GM12878 (cell line): ENCODE data around the gene TMEM255B. TPM values are rescaled to one million over a fixed set of nuclear protein-coding genes. Genes with fewer than 3 reads are reported as not detected.

Experiments
- ATAC-seq: fragments of 200-7000 bp; cut with Tn5 transposase; 3 replicates; pipeline ENCODE4 v1.9.1; 2020; ENCODE audit warnings: mild to moderate bottlenecking, moderate library complexity
- BruUV-seq: library from RNA; stranded (reverse); fragments of 400-500 nt; replicated peaks from 2 replicates; lab custom pipeline; 2021; lab: Mats Ljungman, UMichigan
- CTCF ChIA-PET: fragments of 300-600 bp; sonication (Branson Sonifier 250); formaldehyde crosslinking; extraction: SDS; loops from one replicate; lab custom pipeline; 2021; ENCODE audit warnings: inconsistent platforms; lab: Yijun Ruan, JAX
- POLR2A ChIA-PET: fragments of 350-600 bp; formaldehyde crosslinking; extraction: SDS; loops from one replicate; lab custom pipeline; 2021; ENCODE audit warnings: inconsistent platforms; lab: Charles Lee
- RAD21 ChIA-PET: fragments of 300-600 bp; sonication (Branson Sonifier 250); formaldehyde crosslinking; loops from one replicate; lab custom pipeline; 2023; ENCODE audit warnings: antibody characterized with exemption; ENCODE audit not compliant: unreplicated experiment; lab: Charles Lee
- SMC1A ChIA-PET: fragments of 300-600 bp; sonication (Branson Sonifier 250); formaldehyde crosslinking; loops from one replicate; lab custom pipeline; 2023; ENCODE audit not compliant: unreplicated experiment, uncharacterized antibody; lab: Charles Lee
- DNase-seq: peaks from one replicate; pipeline ENCODE4 v3.0.0-alpha.2; 2011; ENCODE audit warnings: low read depth, low spot score
- FAIRE-seq: peaks from 3 replicates; lab custom pipeline; 2011; peaks lifted over from hg19 to GRCh38; lab: Jason Lieb, UNC
- H2AFZ ChIP-seq: 2 replicates; pipeline ENCODE4 v1.6.0; 2011; ENCODE audit warnings: low read depth, low read length, control low read depth; ENCODE audit not compliant: control insufficient read depth
- H3K27ac ChIP-seq: 2 replicates; pipeline ENCODE4 v1.5.1; 2011; ENCODE audit warnings: control low read depth; ENCODE audit not compliant: control insufficient read depth, insufficient read depth
- H3K27me3 ChIP-seq, 2 experiments: replicated peaks in 1 of 2; 2 replicates each; pipeline versions ENCODE4 v1.6.0 to v1.6.1; 2011; ENCODE audit warnings: low read length in 1 of 2; ENCODE audit not compliant: control insufficient read depth in 2 of 2, insufficient read depth in 2 of 2
- H3K36me3 ChIP-seq, 2 experiments: 2 replicates each; pipeline ENCODE4 v1.5.1; 2011; ENCODE audit warnings: low read length in 1 of 2; ENCODE audit not compliant: control insufficient read depth in 2 of 2, insufficient read depth in 2 of 2
- H3K4me1 ChIP-seq: 2 replicates; pipeline ENCODE4 v1.6.1; 2011; ENCODE audit warnings: mild to moderate bottlenecking, low read length, moderate library complexity, mixed read lengths; ENCODE audit not compliant: control insufficient read depth, insufficient read depth
- H3K4me2 ChIP-seq: 2 replicates; pipeline ENCODE4 v1.6.0; 2011; ENCODE audit warnings: control low read depth; ENCODE audit not compliant: control insufficient read depth, insufficient read depth
- H3K4me3 ChIP-seq: fragments of 200-600 bp; sonication (generic); 2 replicates; pipeline ENCODE4 v1.5.1; 2016
- H3K79me2 ChIP-seq: 2 replicates; pipeline ENCODE4 v1.6.0; 2011; ENCODE audit warnings: low read length; ENCODE audit not compliant: control insufficient read depth, insufficient read depth
- H3K9ac ChIP-seq: 2 replicates; pipeline ENCODE4 v1.8.0; 2011; ENCODE audit warnings: low read length, control low read depth, mixed read lengths; ENCODE audit not compliant: control insufficient read depth, insufficient read depth
- H3K9me3 ChIP-seq: replicated peaks from 3 replicates; pipeline ENCODE4 v1.5.1; 2011; ENCODE audit warnings: mild to moderate bottlenecking, low read length; ENCODE audit not compliant: control insufficient read depth, insufficient read depth
- H4K20me1 ChIP-seq: 2 replicates; pipeline ENCODE4 v1.6.0; 2011; ENCODE audit not compliant: control insufficient read depth, insufficient read depth
- ATF2 ChIP-seq: IDR thresholded peaks from 2 replicates; pipeline ENCODE4 v1.6.1; 2012; ENCODE audit warnings: low read length, inconsistent platforms
- ATF3 ChIP-seq: IDR thresholded peaks from 2 replicates; pipeline ENCODE4 v1.6.1; 2011; ENCODE audit warnings: low read depth, mild to moderate bottlenecking, low read length, moderate library complexity, borderline replicate concordance; ENCODE audit errors: extremely low read depth
- BHLHE40 ChIP-seq, 2 experiments: fragments of 450-650 bp in 1 of 2; IDR thresholded peaks; 2 replicates each; pipeline ENCODE4 v1.6.1; 2011 to 2017; ENCODE audit warnings: low read depth in 2 of 2, borderline replicate concordance in 1 of 2, improper control_type of control experiment in 1 of 2, low read length in 1 of 2, mild to moderate bottlenecking in 1 of 2
- CHD2 ChIP-seq: IDR thresholded peaks from 2 replicates; pipeline ENCODE4 v1.6.1; 2011; ENCODE audit warnings: low read depth, low read length, improper control_type of control experiment, borderline replicate concordance
- EED ChIP-seq: sonication (generic); IDR thresholded peaks from 2 replicates; pipeline ENCODE4 v1.6.1; 2016; ENCODE audit warnings: antibody characterized with exemption, low read depth
- ELK1 ChIP-seq: IDR thresholded peaks from 2 replicates; pipeline ENCODE4 v1.6.1; 2012; ENCODE audit warnings: low read depth, low read length, improper control_type of control experiment
- ESRRA ChIP-seq: IDR thresholded peaks from 2 replicates; pipeline ENCODE4 v1.6.1; 2012; ENCODE audit warnings: mild to moderate bottlenecking, low read length, improper control_type of control experiment
- HDAC6 ChIP-seq: fragments of 200-600 bp; sonication (generic); IDR thresholded peaks from one replicate; pipeline ENCODE4 v1.8.0; 2017; ENCODE audit warnings: antibody characterized with exemption; ENCODE audit not compliant: unreplicated experiment
- MTA3 ChIP-seq: IDR thresholded peaks from 2 replicates; pipeline ENCODE4 v1.6.1; 2012; ENCODE audit warnings: low read length, inconsistent platforms, borderline replicate concordance
- PKNOX1 ChIP-seq: fragments of 450-650 bp; IDR thresholded peaks from 2 replicates; pipeline ENCODE4 v1.6.1; 2016; ENCODE audit warnings: mild to moderate bottlenecking
- SREBF1 ChIP-seq: IDR thresholded peaks from 2 replicates; pipeline ENCODE4 v1.6.1; 2012; ENCODE audit warnings: mild to moderate bottlenecking, low read length
- TAF1 ChIP-seq: IDR thresholded peaks from 2 replicates; pipeline ENCODE4 v1.6.1; 2011; ENCODE audit warnings: mild to moderate bottlenecking, low read depth, low read length, borderline replicate concordance
- USF2 ChIP-seq: IDR thresholded peaks from 2 replicates; pipeline ENCODE4 v1.6.1; 2011; ENCODE audit warnings: low read depth, low read length, improper control_type of control experiment, borderline replicate concordance
- ZBTB4 ChIP-seq: fragments of 450-650 bp; formaldehyde crosslinking; IDR thresholded peaks from 2 replicates; pipeline ENCODE4 v1.4.0; 2022; ENCODE audit warnings: mild to moderate bottlenecking, moderate library complexity
- WGBS: methylation state at CpG from one replicate; pipeline ENCODE4 v1.1.6; 2016; ENCODE audit warnings: low lambda C conversion rate; ENCODE audit not compliant: insufficient replicate concordance, insufficient coverage; ENCODE audit errors: missing lambda C conversion rate; 5-methylcytosine and 5-hydroxymethylcytosine counted together
- in situ Hi-C: fragments of 300-500 bp; cut with MboI; formaldehyde crosslinking; loops from 9 replicates; pipeline ENCODE4 v1.14.3; 2018; ENCODE audit warnings: mixed read lengths
- intact Hi-C: fragments of 100-400 bp; cut with micrococcal nuclease; formaldehyde crosslinking; loops from one replicate; pipeline ENCODE4 v1.14.2; 2022; ENCODE audit not compliant: unreplicated experiment
- polyA plus RNA-seq, 11 experiments: library from polyadenylated mRNA; depleted of rRNA in 4 of 11; unstranded in 6 of 11; stranded (reverse) in 5 of 11; fragments of >200 nt; fragmentation: Nextera tagmentation in 4 of 11; fragmentation: Illumina TruSeq in 1 of 11; extraction: Ambion mirVana in 4 of 11; extraction: Trizol in 1 of 11; gene quantifications; 1 replicate in 1 of 11; 2 replicates in 10 of 11; pipeline versions ENCODE4 v1.2.1 to v1.2.3, GENCODE V29; 2011 to 2016; ENCODE audit warnings: inconsistent platforms in 2 of 11, missing spikeins in 2 of 11, low read depth in 1 of 11
- total RNA-seq, 4 experiments: library from RNA; depleted of rRNA in 3 of 4; stranded (reverse); fragments of >200 nt in 3 of 4; fragmentation: Illumina TruSeq in 1 of 4; extraction: Trizol in 1 of 4; gene quantifications; 2 replicates each; pipeline versions ENCODE4 v1.2.1 to v1.2.3, GENCODE V29; 2013 to 2021

The TMEM255B gene
- total and polyA plus RNA-seq, 10 of the 15 experiments (the other 5 are each of a cell fraction or from before 2014, with no cell fraction given), result 0.04 to 0.62 (median 0.13) TPM; not detected in 3

GRCh38 chr13:113777311-113778260 lies 18.6 kb downstream of the TMEM255B start:
- no peak for FAIRE-seq
- 0 out of 3 replicates have a peak, but pooled peaks have one; percentile 20 for ATAC-seq
- WGBS, result 39% methylated on average over 29 of the region's 29 CpGs
- TF ChIP-seq MTA3 (no peak), TAF1 (no peak), ATF3 (no peak), ELK1 (no peak), HDAC6 (no peak), ZBTB4 (no peak), EED (no peak), PKNOX1 (no peak), SREBF1 (no peak), ATF2 (no peak), CHD2 (no peak), BHLHE40 (IDR thresholded peaks at IDR 0.05; ENCODE audit: borderline replicate concordance in 1 of 2, low read depth in 2 of 2, low read length in 1 of 2) (peak; percentile 64 to 74; a peak in 3 of 4 replicates), USF2 (no peak), ESRRA (no peak)

More at GRCh38 chr13:113777311-113778260, 18.6 kb downstream of the TMEM255B start:
- CTCF ChIA-PET, result no interaction called here
- no peaks in the 10 kb centered on the region; a peak in 1 of 4 replicates for H3K27me3 ChIP-seq
- H2AFZ ChIP-seq, result no peak overlapping the region
- POLR2A ChIA-PET, result no interaction called here
- H3K36me3 ChIP-seq, result no peaks in the 10 kb centered on the region
- H3K27ac ChIP-seq, result no peak overlapping the region
- no peaks in the 10 kb centered on the region for H3K9me3 ChIP-seq
- no peaks in the 10 kb centered on the region for H3K4me1 ChIP-seq
- SMC1A ChIA-PET, result no interaction called here
- DNase-seq, result no peak
- H3K9ac ChIP-seq, result no peak overlapping the region
- in situ Hi-C loops, result no loop called here
- H3K79me2 ChIP-seq, result no peaks in the 10 kb centered on the region
- RAD21 ChIA-PET, result no interaction called here
- intact Hi-C loops, result no loop called here
- H4K20me1 ChIP-seq, result no peaks in the 10 kb centered on the region
- no peak overlapping the region for H3K4me3 ChIP-seq
- H3K4me2 ChIP-seq, result no peak overlapping the region
- BruUV-seq, result no TSS peak
